HEK293T (cell line): ENCODE data around the gene MREG.
A peak's percentile ranks its signal among the peaks of the same experiment; 100 is the strongest.
"Not testable (repeated sequence)": the region's sequence is repeated elsewhere in the genome, so short reads cannot be mapped to it uniquely, and the experiment has no call there.

ENCODE experiments used
- CTCF ChIA-PET: fragments of 350-600 bp; formaldehyde crosslinking; extraction: SDS; loops from one replicate; lab custom pipeline; 2021; ENCODE audit warnings: antibody characterized with exemption, inconsistent platforms; lab: Yijun Ruan, JAX
- POLR2A ChIA-PET: fragments of 350-600 bp; formaldehyde crosslinking; extraction: SDS; loops from one replicate; lab custom pipeline; 2020; ENCODE audit warnings: antibody characterized with exemption, inconsistent platforms; lab: Yijun Ruan, JAX
- DNase-seq: peaks from one replicate; pipeline ENCODE4 v3.0.0; 2012; ENCODE audit warnings: mixed read lengths; ENCODE audit errors: extremely low spot score
- ARNT ChIP-seq: fragments of 450-650 bp; IDR thresholded peaks from 2 replicates; pipeline ENCODE4 v1.6.1; 2017; ENCODE audit warnings: mild to moderate bottlenecking
- BHLHE40 ChIP-seq: fragments of 450-650 bp; IDR thresholded peaks from 2 replicates; pipeline ENCODE4 v1.6.1; 2016; ENCODE audit warnings: mild to moderate bottlenecking, moderate library complexity, borderline replicate concordance
- CTBP1 ChIP-seq: fragments of 450-650 bp; IDR thresholded peaks from 2 replicates; pipeline ENCODE4 v1.6.1; 2016; ENCODE audit warnings: borderline replicate concordance
- ELF4 ChIP-seq: fragments of 450-650 bp; IDR thresholded peaks from 2 replicates; pipeline ENCODE4 v1.6.1; 2017; ENCODE audit warnings: antibody characterized with exemption
- FOXA1 ChIP-seq: fragments of 450-650 bp; IDR thresholded peaks from 2 replicates; pipeline ENCODE4 v1.6.1; 2016; ENCODE audit warnings: mild to moderate bottlenecking
- FOXK2 ChIP-seq: fragments of 450-650 bp; IDR thresholded peaks from 2 replicates; pipeline ENCODE4 v1.6.1; 2016; ENCODE audit warnings: mild to moderate bottlenecking
- FOXM1 ChIP-seq: fragments of 450-650 bp; IDR thresholded peaks from 2 replicates; pipeline ENCODE4 v1.6.1; 2017; ENCODE audit warnings: mild to moderate bottlenecking, borderline replicate concordance
- HDGF ChIP-seq: fragments of 450-650 bp; IDR thresholded peaks from 2 replicates; pipeline ENCODE4 v1.6.1; 2017; ENCODE audit warnings: antibody characterized with exemption, borderline replicate concordance
- L3MBTL2 ChIP-seq: fragments of 450-650 bp; conservative IDR thresholded peaks from 2 replicates; pipeline ENCODE4 v1.6.1; 2016; ENCODE audit warnings: mild to moderate bottlenecking
- LEF1 ChIP-seq: fragments of 450-650 bp; IDR thresholded peaks from 2 replicates; pipeline ENCODE4 v1.6.1; 2017; ENCODE audit warnings: mild to moderate bottlenecking, borderline replicate concordance
- NFRKB ChIP-seq: fragments of 450-650 bp; IDR thresholded peaks from 2 replicates; pipeline ENCODE4 v1.6.1; 2016; ENCODE audit warnings: mild to moderate bottlenecking, moderate library complexity
- PKNOX1 ChIP-seq: fragments of 450-650 bp; IDR thresholded peaks from 2 replicates; pipeline ENCODE4 v1.6.1; 2016
- SP1 ChIP-seq: fragments of 450-650 bp; IDR thresholded peaks from 2 replicates; pipeline ENCODE4 v1.6.1; 2017
- SUZ12 ChIP-seq: fragments of 450-650 bp; IDR thresholded peaks from 2 replicates; pipeline ENCODE4 v1.6.1; 2016; ENCODE audit warnings: mild to moderate bottlenecking
- TARDBP ChIP-seq: fragments of 450-650 bp; IDR thresholded peaks from 2 replicates; pipeline ENCODE4 v1.6.1; 2016
- ZNF384 ChIP-seq: fragments of 450-650 bp; IDR thresholded peaks from 2 replicates; pipeline ENCODE4 v1.6.1; 2016

Gene MREG

GRCh38 chr2:216015722-216016464 is 2.5 kb upstream of the MREG start:
- ChIA-PET POLR2A (no interaction called here), CTCF (interaction anchor here (0.8 kb wide), 1 partner anchor 606 kb away, joined by 3 read pairs; no protein-coding TSS in a partner anchor)
- DNase-seq = no peak
- TF ChIP-seq FOXM1 (no peak), ZNF384 (no peak), SP1 (no peak), FOXK2 (no peak), LEF1 (no peak), NFRKB (no peak), TARDBP (no peak), SUZ12 (no peak), PKNOX1 (no peak), L3MBTL2 (no peak), BHLHE40 (no peak), ARNT (no peak), ELF4 (no peak), CTBP1 (no peak)

DNA sequence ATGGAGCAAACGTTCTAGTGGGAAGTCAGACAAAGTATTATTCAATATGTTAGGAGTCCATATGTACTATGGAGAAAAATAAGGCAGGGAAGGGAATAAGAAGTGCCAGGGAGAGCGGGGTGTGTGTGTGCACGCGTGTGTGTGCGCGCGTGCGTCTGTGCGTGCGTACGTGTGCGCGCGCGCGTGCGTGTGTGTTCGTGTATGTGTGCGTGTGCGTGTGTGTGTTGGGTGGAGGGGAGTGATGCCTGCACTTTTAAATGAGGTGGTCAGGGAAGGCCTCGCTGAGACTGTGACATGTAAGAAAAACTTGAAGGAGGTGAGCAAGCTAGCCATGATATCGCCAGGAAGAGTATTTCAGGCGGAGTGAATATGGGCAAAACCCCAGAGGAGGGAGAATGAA is 1.6 kb upstream of the MREG start:
- CTCF ChIA-PET = no interaction called here
- POLR2A ChIA-PET = no interaction called here
- no peak for TF ChIP-seq ZNF384
- TF ChIP-seq SUZ12 = no peak
- no peak for TF ChIP-seq SP1
- no peak for TF ChIP-seq TARDBP
- TF ChIP-seq HDGF = no peak
- TF ChIP-seq FOXA1 = no peak
- no peak for TF ChIP-seq ELF4
- no peak for TF ChIP-seq FOXM1
- no peak for TF ChIP-seq NFRKB

DNA sequence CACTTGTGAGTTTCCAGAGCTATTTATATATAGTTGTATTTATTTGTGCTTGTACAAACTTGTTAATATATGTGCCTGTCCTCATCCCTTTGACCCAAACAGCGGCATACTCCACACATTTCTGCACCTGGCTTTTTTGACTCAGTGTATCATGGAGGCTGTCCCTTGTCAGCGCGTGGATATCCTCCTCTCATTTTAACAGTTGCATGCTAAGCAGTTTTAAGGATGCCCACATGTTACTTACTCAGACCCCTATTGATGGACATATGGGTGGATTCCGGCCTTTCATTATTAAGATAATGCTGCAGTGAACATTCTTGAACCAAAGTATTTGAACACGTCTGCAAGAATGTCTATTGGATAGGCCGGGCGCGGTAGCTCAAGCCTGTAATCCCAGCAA is 655 bp upstream of the MREG start:
- CTCF ChIA-PET = no interaction called here
- DNase-seq = no peak
- POLR2A ChIA-PET = no interaction called here
- TF ChIP-seq NFRKB = no peak
- TF ChIP-seq TARDBP = no peak
- no peak for TF ChIP-seq FOXM1
- TF ChIP-seq ELF4 = no peak
- no peak for TF ChIP-seq LEF1
- TF ChIP-seq PKNOX1 = no peak
- no peak for TF ChIP-seq SUZ12
- TF ChIP-seq BHLHE40 = no peak
- TF ChIP-seq ARNT = no peak
- no peak for TF ChIP-seq FOXK2
- no peak for TF ChIP-seq ZNF384
- TF ChIP-seq HDGF = no peak
- no peak for TF ChIP-seq CTBP1
- no peak for TF ChIP-seq FOXA1
- TF ChIP-seq SP1 = no peak
- no peak for TF ChIP-seq L3MBTL2

More for the DNA sequence above, 1.6 kb upstream of the MREG start:
- DNase-seq = no peak

GRCh38 chr2:216012830-216013079 is 596 bp downstream of the MREG start:
- no peak for DNase-seq
- no peak for TF ChIP-seq SUZ12
- TF ChIP-seq FOXK2 = no peak
- TF ChIP-seq FOXM1 = no peak
- TF ChIP-seq PKNOX1 = no peak
- no peak for TF ChIP-seq HDGF
- TF ChIP-seq LEF1 = no peak
- TF ChIP-seq ARNT = no peak
- TF ChIP-seq TARDBP = no peak
- no peak for TF ChIP-seq FOXA1
- TF ChIP-seq L3MBTL2 = no peak
- no peak for TF ChIP-seq BHLHE40
- no peak for TF ChIP-seq ZNF384
- no peak for TF ChIP-seq NFRKB
- TF ChIP-seq CTBP1 = no peak
- TF ChIP-seq ELF4 = no peak
- no peak for TF ChIP-seq SP1
- ChIA-PET CTCF (interaction anchor here (0.6 to 1.1 kb wide), 3 partner anchors 9 to 392 kb away, joined by 3 to 5 read pairs (median 3); no protein-coding TSS in a partner anchor), POLR2A (no interaction called here)

- TF ChIP-seq SP1 (no peak), PKNOX1 (peak; percentile 43), HDGF (no peak), SUZ12 (no peak), FOXK2 (no peak), L3MBTL2 (no peak), ELF4 (no peak), FOXM1 (no peak), NFRKB (no peak), ARNT (no peak), CTBP1 (no peak), BHLHE40 (no peak), TARDBP (0 out of 2 replicates have a peak, but pooled peaks have one; percentile 20)
- ChIA-PET POLR2A (no interaction called here), CTCF (interaction anchor here (0.6 to 1.3 kb wide), 5 partner anchors 9 to 18 kb away, joined by 3 to 5 read pairs (median 5); no protein-coding TSS in a partner anchor)
- peak; percentile 34 for DNase-seq
Observed at GRCh38 chr2:216012133-216012829, 1.1 kb downstream of the MREG start.

GRCh38 chr2:216009215-216009614 is 4.1 kb downstream of the MREG start:
- CTCF ChIA-PET, DNase-seq, POLR2A ChIA-PET: not testable (repeated sequence)
